Activated T-cell treated with anti-CD3 and anti-CD28 coated beads, Interleukin-2, amount 50 U/mL, for 24 hours (primary cell): ENCODE measurements around the gene SHISA6.

Experiments used
- DNase-seq: peaks from one replicate; pipeline ENCODE4 v3.0.0-alpha.2; 2020
- H3K27ac Mint-ChIP-seq: 2 replicates; pipeline ENCODE4 v1.8.0; 2020; ENCODE audit warnings: mild to moderate bottlenecking, mixed read lengths
- H3K27me3 Mint-ChIP-seq: 2 replicates; pipeline ENCODE4 v1.8.0; 2020; ENCODE audit warnings: mixed read lengths
- H3K36me3 Mint-ChIP-seq: 2 replicates; pipeline ENCODE4 v1.8.0; 2020; ENCODE audit warnings: low read depth, mixed read lengths
- H3K4me1 Mint-ChIP-seq: 2 replicates; pipeline ENCODE4 v1.8.0; 2020; ENCODE audit warnings: low read depth, mixed read lengths
- H3K4me3 Mint-ChIP-seq: 2 replicates; pipeline ENCODE4 v1.8.0; 2020; ENCODE audit warnings: mild to moderate bottlenecking, moderate library complexity, mixed read lengths
- H3K9me3 Mint-ChIP-seq: 2 replicates; pipeline ENCODE4 v1.8.0; 2020; ENCODE audit warnings: mixed read lengths

The SHISA6 gene

GRCh38 chr17:11458279-11458678 is 217.3 kb downstream of the SHISA6 start:
- no peak overlapping the region for H3K27ac Mint-ChIP-seq
- no peaks in the 10 kb centered on the region for H3K36me3 Mint-ChIP-seq
- H3K4me3 Mint-ChIP-seq = no peak overlapping the region
- DNase-seq = no peak
- H3K4me1 Mint-ChIP-seq = no peaks in the 10 kb centered on the region
- H3K9me3 Mint-ChIP-seq = no peaks in the 10 kb centered on the region
- H3K27me3 Mint-ChIP-seq = no peaks in the 10 kb centered on the region

DNA sequence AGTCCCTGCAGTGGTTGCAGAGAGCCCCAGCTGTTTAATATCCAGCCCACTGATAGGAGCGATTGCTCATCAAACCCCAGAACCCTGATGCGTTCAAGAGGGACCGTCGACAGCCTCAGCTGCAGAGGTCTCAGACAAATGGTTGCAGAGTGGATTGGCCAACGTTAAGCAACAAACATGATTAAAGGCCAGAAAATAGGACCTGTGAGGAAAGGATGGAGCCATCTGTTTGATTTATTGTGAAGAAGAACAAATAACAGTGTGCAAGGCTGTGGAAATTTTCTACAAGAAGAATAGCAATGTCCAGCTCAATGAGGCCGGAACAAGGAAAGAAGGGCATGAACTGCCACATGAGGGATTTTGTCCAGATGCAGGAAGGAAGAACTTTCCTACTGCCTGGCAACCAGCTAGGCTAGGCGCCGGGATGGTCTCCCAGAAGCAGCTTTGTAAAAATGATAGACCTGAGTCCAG is 218.9 kb downstream of the SHISA6 start:
- Mint-ChIP-seq H3K4me3 (no peak overlapping the region), H3K36me3 (no peaks in the 10 kb centered on the region), H3K27ac (no peak overlapping the region)

GRCh38 chr17:11461993-11462548 is 221.1 kb downstream of the SHISA6 start:
- Mint-ChIP-seq H3K27ac (no peak overlapping the region), H3K36me3 (no peaks in the 10 kb centered on the region), H3K4me3 (no peak overlapping the region), H3K9me3 (no peaks in the 10 kb centered on the region), H3K27me3 (no peaks in the 10 kb centered on the region), H3K4me1 (no peaks in the 10 kb centered on the region)
- no peak for DNase-seq

More for the DNA sequence above, 218.9 kb downstream of the SHISA6 start:
- no peak for DNase-seq
- Mint-ChIP-seq H3K27me3 (no peaks in the 10 kb centered on the region), H3K4me1 (no peaks in the 10 kb centered on the region), H3K9me3 (no peaks in the 10 kb centered on the region)

DNA sequence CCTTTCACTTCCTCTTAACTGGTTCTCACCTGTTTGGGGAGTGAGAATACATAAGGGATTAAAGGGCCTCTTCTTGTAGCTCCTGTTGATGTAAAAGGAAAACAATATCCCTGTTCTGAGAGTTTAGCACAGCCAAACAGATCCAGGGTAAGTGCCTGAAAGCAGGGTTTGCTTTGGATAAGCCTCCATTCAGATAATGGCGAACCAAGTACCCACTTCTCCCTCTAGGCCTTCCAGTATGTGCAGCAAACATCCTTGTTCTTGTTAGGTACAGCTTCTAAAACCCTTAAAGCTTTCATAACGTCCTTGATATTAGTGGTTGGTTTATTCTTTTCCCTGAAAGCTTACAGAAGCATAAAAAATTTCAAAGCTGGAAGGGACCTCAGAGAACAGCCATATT is 226.6 kb downstream of the SHISA6 start:
- Mint-ChIP-seq H3K27me3 (no peaks in the 10 kb centered on the region), H3K4me3 (no peak overlapping the region), H3K4me1 (no peaks in the 10 kb centered on the region), H3K9me3 (peaks cover 7% of the 10 kb centered on the region), H3K27ac (no peak overlapping the region), H3K36me3 (no peaks in the 10 kb centered on the region)
- DNase-seq = no peak

DNA sequence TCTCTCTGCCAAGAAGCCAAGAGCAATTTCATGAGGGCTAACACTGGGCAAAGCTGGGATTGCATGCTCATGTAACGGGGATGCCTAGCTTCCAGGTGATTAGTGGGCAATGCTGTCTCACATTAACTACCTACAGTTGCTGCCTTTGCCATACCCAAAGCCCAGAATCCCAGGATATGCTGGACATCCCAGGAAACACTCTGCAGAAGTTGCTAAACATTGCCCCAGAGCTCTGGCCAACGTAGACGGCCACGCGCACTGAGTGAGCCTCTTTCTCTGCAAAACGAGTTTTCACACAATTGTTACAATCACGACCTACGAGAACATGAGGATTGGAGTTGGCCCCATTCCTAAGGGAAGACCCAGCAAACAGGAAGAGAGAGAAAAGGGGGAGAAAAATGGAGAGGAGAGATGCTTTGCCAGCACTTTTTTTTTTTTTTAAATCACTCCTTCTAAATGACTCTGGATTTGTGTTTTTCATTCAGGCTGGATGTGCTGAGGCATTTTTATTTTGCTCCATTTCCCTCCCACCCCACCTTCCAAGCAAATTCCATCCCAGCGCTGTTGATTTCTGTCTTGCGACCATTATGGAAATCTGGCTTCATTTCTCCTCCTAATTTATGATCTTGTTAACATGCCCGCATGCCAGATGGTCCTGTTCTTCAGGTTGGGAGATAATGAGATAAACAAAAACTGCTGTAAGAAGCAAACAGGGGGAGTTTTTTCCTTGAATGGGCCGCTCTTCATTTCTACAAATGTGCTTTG is 244.5 kb downstream of the SHISA6 start:
- Mint-ChIP-seq H3K4me1 (no peaks in the 10 kb centered on the region), H3K27ac (no peak overlapping the region), H3K36me3 (no peaks in the 10 kb centered on the region), H3K27me3 (no peaks in the 10 kb centered on the region), H3K4me3 (no peak overlapping the region), H3K9me3 (peaks cover 3% of the 10 kb centered on the region)
- DNase-seq = no peak

GRCh38 chr17:11486101-11486867 is 245.3 kb downstream of the SHISA6 start:
- Mint-ChIP-seq H3K36me3 (no peaks in the 10 kb centered on the region), H3K4me3 (no peak overlapping the region), H3K9me3 (peaks cover 3% of the 10 kb centered on the region), H3K27me3 (no peaks in the 10 kb centered on the region), H3K4me1 (no peaks in the 10 kb centered on the region), H3K27ac (no peak overlapping the region)
- DNase-seq = no peak

DNA sequence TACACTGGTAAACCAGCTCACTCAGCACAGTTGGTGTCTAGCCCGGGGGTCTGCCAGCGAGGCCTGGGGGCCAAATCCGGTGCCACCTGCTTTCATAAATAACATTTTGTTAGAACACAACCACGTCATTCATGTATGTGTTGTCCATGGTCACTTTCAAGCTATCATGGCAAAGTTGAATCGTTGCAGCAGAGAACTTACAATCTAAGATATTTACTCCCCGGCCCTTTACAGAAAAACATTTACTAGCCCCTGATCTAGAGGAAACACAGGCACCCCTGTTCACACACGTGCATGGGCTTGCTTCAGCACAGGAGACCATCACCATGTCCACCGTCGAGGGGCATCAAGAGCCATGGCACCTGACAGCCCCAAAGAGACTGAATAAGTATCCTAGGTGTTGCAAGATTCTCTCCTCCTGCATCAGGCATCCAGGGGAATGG is 245.9 kb downstream of the SHISA6 start:
- no peak overlapping the region for H3K27ac Mint-ChIP-seq
- H3K36me3 Mint-ChIP-seq = no peaks in the 10 kb centered on the region
- no peak for DNase-seq
- no peak overlapping the region for H3K4me3 Mint-ChIP-seq
- peaks cover 3% of the 10 kb centered on the region for H3K9me3 Mint-ChIP-seq
- no peaks in the 10 kb centered on the region for H3K27me3 Mint-ChIP-seq
- H3K4me1 Mint-ChIP-seq = no peaks in the 10 kb centered on the region

- Mint-ChIP-seq H3K27me3 (no peaks in the 10 kb centered on the region), H3K9me3 (peaks cover 3% of the 10 kb centered on the region), H3K4me1 (no peaks in the 10 kb centered on the region), H3K36me3 (no peaks in the 10 kb centered on the region), H3K27ac (no peak overlapping the region), H3K4me3 (no peak overlapping the region)
- no peak for DNase-seq
Measured at GRCh38 chr17:11487469-11487868, 246.5 kb downstream of the SHISA6 start.

DNA sequence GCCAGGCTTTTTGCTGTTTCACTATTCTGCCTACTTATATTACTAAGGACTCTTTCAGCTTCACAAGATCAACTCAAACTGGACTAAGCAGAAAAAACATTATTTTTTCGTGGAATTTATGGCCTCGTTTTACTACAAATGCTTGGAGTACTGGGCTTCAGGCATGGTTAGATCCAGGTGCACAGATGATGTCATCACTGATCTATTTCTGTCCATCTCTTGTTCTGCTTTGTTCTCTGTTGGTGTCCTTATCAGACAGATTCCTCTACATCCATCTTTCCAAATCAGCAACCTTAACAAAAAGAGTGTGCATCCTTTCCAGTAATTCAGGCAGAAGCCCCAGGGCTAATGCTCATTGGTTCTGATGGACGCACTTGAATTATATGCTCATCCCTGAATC is 247.4 kb downstream of the SHISA6 start:
- no peak overlapping the region for H3K4me3 Mint-ChIP-seq
- H3K27me3 Mint-ChIP-seq = no peaks in the 10 kb centered on the region
- no peaks in the 10 kb centered on the region for H3K4me1 Mint-ChIP-seq
- H3K27ac Mint-ChIP-seq = no peak overlapping the region
- no peaks in the 10 kb centered on the region for H3K36me3 Mint-ChIP-seq
- peaks cover 7% of the 10 kb centered on the region for H3K9me3 Mint-ChIP-seq
- no peak for DNase-seq

DNA sequence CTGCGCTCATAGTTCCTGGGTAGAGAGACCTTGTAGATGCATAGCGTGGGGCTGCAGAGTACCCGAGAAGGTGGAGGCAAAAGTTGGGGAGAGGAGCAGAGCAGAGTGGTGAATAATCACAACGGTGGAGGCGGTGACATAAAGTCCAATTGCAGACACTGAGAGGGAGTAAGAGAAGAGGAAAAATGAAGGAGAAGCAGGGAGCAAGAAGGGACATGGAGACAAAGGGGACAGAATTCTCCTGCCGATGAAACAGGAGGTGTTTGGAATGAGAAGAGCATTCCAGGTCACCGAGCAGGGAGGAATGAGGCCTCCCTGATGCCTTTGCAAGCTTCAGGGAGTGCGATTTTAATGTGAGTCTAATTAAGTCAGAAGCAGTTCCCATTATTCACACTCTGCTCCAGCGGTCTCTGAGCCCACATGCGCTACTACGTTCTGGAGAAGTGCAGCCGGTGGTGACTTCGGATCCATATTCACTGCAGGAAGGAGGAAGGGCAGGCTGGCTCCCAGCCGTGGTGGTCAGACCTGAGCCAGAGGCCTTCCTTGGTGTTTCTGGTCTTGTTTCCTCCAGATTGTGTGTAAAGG is 249.2 kb downstream of the SHISA6 start:
- H3K9me3 Mint-ChIP-seq = peaks cover 10% of the 10 kb centered on the region
- no peaks in the 10 kb centered on the region for H3K27me3 Mint-ChIP-seq
- no peak for DNase-seq
- no peaks in the 10 kb centered on the region for H3K4me1 Mint-ChIP-seq
- no peaks in the 10 kb centered on the region for H3K36me3 Mint-ChIP-seq
- no peak overlapping the region for H3K4me3 Mint-ChIP-seq
- no peak overlapping the region for H3K27ac Mint-ChIP-seq

DNA sequence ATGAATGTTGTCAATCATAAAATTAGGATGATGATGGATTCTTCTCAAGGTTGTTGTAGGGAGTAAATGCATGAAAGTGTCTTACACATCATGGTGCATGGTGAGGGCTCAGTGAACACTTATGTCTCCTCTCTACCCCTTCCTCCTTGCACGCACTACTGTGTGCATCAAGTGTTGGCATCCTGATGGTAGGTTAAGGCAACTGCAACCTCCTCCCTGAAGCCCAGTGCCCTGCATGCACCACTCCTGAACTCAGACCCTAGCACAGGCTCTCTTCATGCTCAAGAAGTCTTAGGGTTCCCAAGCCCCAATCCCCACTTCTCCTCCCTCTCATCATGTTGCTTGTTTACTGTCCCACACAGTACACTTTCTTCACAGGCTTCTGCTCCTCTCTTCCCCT is 251.5 kb downstream of the SHISA6 start:
- Mint-ChIP-seq H3K4me1 (no peaks in the 10 kb centered on the region), H3K9me3 (peaks cover 11% of the 10 kb centered on the region), H3K27me3 (no peaks in the 10 kb centered on the region), H3K27ac (no peak overlapping the region), H3K36me3 (no peaks in the 10 kb centered on the region), H3K4me3 (no peak overlapping the region)
- no peak for DNase-seq

- peaks cover 11% of the 10 kb centered on the region for H3K9me3 Mint-ChIP-seq
Measured at GRCh38 chr17:11493936-11494335, 252.9 kb downstream of the SHISA6 start.

GRCh38 chr17:11495613-11496012 is 254.6 kb downstream of the SHISA6 start:
- Mint-ChIP-seq H3K4me3 (no peak overlapping the region), H3K9me3 (peaks cover 11% of the 10 kb centered on the region), H3K4me1 (no peaks in the 10 kb centered on the region), H3K27ac (no peak overlapping the region), H3K27me3 (no peaks in the 10 kb centered on the region), H3K36me3 (no peaks in the 10 kb centered on the region)
- no peak for DNase-seq

More at GRCh38 chr17:11493936-11494335, 252.9 kb downstream of the SHISA6 start:
- H3K36me3 Mint-ChIP-seq = no peaks in the 10 kb centered on the region
- no peak for DNase-seq
- H3K27me3 Mint-ChIP-seq = no peaks in the 10 kb centered on the region
- no peak overlapping the region for H3K27ac Mint-ChIP-seq
- H3K4me3 Mint-ChIP-seq = no peak overlapping the region
- H3K4me1 Mint-ChIP-seq = no peaks in the 10 kb centered on the region

DNA sequence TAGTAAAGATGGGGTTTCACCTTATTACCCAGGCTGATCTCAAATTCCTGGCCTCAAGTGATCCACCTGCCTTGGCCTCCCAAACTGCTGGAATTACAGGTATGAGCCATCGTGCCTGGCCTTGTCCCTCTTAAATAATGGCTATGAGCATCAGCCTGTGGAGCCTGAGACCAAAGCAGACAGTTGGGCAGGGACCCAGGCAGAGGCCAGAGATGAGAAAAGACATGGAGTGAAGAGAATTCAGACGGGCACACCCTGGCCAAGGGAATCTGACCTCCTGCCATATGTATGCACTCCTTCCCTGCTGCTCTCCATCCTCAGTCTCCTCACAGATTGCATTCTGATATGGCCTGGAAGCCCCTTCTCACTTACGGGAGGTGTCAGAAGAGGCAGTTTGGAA is 258.9 kb downstream of the SHISA6 start:
- Mint-ChIP-seq H3K27me3 (no peaks in the 10 kb centered on the region), H3K27ac (no peak overlapping the region), H3K4me1 (no peaks in the 10 kb centered on the region), H3K4me3 (no peak overlapping the region), H3K36me3 (no peaks in the 10 kb centered on the region), H3K9me3 (peaks cover 6% of the 10 kb centered on the region)
- DNase-seq = no peak
